Mucosa of descending colon (tissue), 3 donors: ENCODE data around the gene EVA1A. TPM values are rescaled to one million over a fixed set of nuclear protein-coding genes. Genes with fewer than 3 reads are reported as not detected.

Experiments
- ATAC-seq: fragments of 200-7000 bp; cut with Tn5 transposase; one replicate; pipeline ENCODE4 v1.9.1; 2020; ENCODE audit warnings: mild to moderate bottlenecking, moderate library complexity
- DNase-seq, 3 donors: peaks; one replicate each; pipeline ENCODE4 v3.0.0-alpha.2; 2020
- H3K36me3 ChIP-seq: fragments of 200-600 bp; one replicate; pipeline ENCODE4 v1.8.0; 2021; ENCODE audit warnings: low read depth, mild to moderate bottlenecking
- H3K4me1 ChIP-seq: fragments of 200-600 bp; one replicate; pipeline ENCODE4 v1.8.0; 2021; ENCODE audit warnings: low read depth, mild to moderate bottlenecking
- H3K4me3 ChIP-seq: fragments of 200-600 bp; one replicate; pipeline ENCODE4 v1.8.0; 2021; ENCODE audit warnings: mild to moderate bottlenecking
- H3K9me3 ChIP-seq: fragments of 200-600 bp; one replicate; pipeline ENCODE4 v1.8.0; 2021; ENCODE audit warnings: mild to moderate bottlenecking
- intact Hi-C, 2 donors: fragments of 100-400 bp; cut with DNase I in 1 of 2; cut with micrococcal nuclease in 1 of 2; formaldehyde crosslinking; loops; one replicate each; pipeline versions ENCODE4 v1.11.0 to v1.11.1; 2022; cut with DNase I, micrococcal nuclease
- total RNA-seq, 3 donors: library from RNA; stranded (reverse); fragmentation: NEBNext Ultra II Directional in 2 of 3; extraction: Animal tissue kit (Norgen Biotek cat#: 25700) in 2 of 3; gene quantifications; one replicate each; pipeline versions ENCODE4 v1.2.1 to v1.2.4, GENCODE V29; 2021 to 2023
- TF ChIP-seq, protein P1 (sequence below): fragments of 200-600 bp; IDR thresholded peaks from one replicate; pipeline ENCODE4 v1.8.0; 2022; ENCODE audit warnings: antibody characterized with exemption, mild to moderate bottlenecking
- donor health status: DM: no; HTN: no; CAD: no; lungs with moderate emphysema.
- donor health status: DM: no; HTN: no; CAD: no.
- donor health status: DM: no; HTN: yes; CAD: no.

The EVA1A gene
- total RNA-seq, 3 donors from 2014 or later, result 0.72 to 1.3 TPM; not detected in 1

DNA sequence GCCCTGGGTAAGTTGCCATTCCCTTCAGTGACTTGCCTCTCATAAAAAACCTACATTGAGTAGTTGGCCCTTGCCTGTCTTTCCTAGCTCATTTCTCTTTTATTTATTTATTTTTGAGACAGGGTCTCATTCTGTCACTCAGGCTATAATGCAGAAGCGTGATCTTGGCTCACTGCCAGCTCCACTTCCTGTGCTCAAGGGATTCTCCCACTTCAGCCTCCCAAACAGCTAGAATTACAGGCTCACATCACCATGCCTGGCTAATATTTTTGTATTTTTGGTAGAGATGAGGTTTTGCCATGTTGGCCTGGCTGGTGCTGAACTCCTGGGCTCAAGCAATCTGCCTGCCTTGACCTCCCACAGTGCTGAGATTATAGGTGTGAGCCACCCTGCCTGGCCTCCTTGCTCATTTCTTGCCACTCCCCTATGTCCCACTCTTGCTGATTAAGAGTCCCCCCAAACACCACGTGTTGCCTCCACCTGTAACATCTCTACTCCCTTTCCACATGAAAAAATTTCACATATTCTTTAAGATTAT lies 12.6 kb downstream of the EVA1A start:
- no peaks in the 10 kb centered on the region for H3K9me3 ChIP-seq
- H3K4me1 ChIP-seq, result no peaks in the 10 kb centered on the region
- no peak for DNase-seq
- no peaks in the 10 kb centered on the region for H3K36me3 ChIP-seq
- TF ChIP-seq, protein P1, sequence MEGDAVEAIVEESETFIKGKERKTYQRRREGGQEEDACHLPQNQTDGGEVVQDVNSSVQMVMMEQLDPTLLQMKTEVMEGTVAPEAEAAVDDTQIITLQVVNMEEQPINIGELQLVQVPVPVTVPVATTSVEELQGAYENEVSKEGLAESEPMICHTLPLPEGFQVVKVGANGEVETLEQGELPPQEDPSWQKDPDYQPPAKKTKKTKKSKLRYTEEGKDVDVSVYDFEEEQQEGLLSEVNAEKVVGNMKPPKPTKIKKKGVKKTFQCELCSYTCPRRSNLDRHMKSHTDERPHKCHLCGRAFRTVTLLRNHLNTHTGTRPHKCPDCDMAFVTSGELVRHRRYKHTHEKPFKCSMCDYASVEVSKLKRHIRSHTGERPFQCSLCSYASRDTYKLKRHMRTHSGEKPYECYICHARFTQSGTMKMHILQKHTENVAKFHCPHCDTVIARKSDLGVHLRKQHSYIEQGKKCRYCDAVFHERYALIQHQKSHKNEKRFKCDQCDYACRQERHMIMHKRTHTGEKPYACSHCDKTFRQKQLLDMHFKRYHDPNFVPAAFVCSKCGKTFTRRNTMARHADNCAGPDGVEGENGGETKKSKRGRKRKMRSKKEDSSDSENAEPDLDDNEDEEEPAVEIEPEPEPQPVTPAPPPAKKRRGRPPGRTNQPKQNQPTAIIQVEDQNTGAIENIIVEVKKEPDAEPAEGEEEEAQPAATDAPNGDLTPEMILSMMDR, result no peak
- ATAC-seq, result no peak
- intact Hi-C loops, result no loop called here
- no peak overlapping the region for H3K4me3 ChIP-seq

DNA sequence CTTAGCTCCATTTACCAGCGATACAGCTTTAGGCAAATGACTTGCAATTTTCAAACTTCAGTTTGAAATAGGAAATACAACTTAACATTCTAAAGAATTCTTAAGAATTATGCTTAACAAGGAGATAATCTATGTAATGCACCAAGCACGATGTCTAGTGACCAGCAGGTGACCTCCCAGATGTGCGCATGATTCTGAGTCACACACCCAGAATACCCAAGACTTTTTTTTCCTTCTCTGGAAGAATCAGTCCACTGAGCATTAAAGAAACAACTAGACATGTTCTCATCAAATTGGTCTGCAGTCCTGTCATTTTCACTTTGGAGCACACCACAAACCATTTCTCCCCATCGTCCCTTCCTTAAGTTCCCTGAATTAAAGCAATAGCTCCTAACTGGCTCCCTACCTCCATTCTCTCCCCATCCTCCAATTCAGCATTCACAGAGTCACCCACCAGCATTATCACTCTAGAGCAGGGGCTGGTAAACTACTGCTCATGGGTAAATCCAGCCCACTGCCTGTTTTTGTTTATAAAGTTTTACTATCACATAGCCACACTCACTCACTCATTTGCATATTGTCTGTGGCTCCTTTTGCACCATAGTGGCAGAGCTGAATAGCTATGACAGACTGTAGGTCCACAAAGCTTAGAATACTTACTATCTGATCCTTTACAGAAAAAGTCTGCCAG lies 13.2 kb downstream of the EVA1A start:
- H3K4me1 ChIP-seq, result no peaks in the 10 kb centered on the region
- intact Hi-C loops, result no loop called here
- TF ChIP-seq, protein P1, result no peak
- no peaks in the 10 kb centered on the region for H3K9me3 ChIP-seq
- no peaks in the 10 kb centered on the region for H3K36me3 ChIP-seq
- ATAC-seq (no peak), DNase-seq (no peak)
- no peak overlapping the region for H3K4me3 ChIP-seq

DNA sequence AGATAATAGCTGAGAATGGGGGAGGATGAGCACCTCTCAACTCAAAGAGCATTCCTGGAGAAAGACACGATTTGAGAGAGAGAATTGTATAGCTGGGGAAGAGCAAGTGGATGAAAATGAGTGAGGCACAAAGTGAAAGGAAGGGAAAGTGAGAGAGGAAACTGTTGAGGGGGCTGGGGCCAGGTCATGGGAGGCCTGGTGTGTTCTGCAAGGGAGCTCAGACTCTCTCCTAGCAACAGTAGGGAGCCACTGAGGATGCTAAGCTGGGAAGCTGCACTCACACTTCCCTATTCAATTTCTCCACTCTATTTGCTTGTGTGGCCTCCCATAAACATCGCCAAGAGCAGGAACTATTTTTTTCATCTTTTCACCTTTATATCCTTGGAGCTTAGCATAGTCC lies 14.8 kb downstream of the EVA1A start:
- no peak for ATAC-seq
- H3K4me1 ChIP-seq, result no peaks in the 10 kb centered on the region
- intact Hi-C loops, result no loop called here
- no peaks in the 10 kb centered on the region for H3K36me3 ChIP-seq
- H3K9me3 ChIP-seq, result no peaks in the 10 kb centered on the region
- H3K4me3 ChIP-seq, result no peak overlapping the region
- DNase-seq, result no peak
- TF ChIP-seq, protein P1, result no peak

DNA sequence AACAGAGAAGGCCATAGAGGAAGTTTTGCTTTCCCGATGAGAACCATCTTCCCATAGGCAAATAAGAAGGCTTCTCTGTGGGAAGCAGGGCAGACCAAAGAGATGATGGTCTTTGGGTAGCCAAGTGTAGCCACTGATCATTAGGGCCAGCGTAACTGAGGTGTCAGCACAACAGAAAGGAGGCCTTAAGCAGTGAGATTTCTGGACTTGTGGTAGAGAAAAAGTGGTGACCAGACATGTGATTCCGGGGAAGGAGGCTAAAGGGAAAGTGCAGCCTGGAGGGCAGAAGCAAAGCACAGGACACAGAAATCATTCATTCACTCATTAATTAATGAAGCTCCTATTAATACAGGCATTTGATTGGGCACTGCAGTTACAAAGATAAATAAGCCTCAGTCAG lies 15.4 kb downstream of the EVA1A start:
- Histone ChIP-seq H3K4me1 (no peaks in the 10 kb centered on the region), H3K4me3 (no peak overlapping the region), H3K9me3 (no peaks in the 10 kb centered on the region), H3K36me3 (no peaks in the 10 kb centered on the region)
- no peak for ATAC-seq
- intact Hi-C loops, result no loop called here
- DNase-seq, result no peak
- TF ChIP-seq, protein P1, result no peak

DNA sequence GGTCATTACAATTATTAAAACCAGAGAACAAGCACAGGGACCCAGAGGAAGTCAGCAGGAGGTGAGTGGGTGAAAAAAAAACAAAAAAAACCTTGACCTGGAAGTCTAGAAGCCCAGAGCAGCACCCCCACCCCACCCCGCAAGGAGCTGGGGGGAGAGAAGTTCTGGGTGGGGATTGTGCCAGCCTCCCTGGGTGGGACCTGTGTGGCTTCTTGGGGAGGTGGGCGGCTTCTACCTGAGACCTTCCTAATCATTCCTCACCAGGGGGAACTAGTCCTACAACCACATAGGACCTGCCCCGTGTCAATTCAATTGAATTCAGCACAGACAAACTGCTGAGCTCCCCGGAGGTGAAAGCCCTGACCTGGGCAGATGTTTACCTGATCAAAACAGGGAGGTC lies 17.3 kb downstream of the EVA1A start:
- no peak for ATAC-seq
- Histone ChIP-seq H3K36me3 (no peaks in the 10 kb centered on the region), H3K9me3 (no peaks in the 10 kb centered on the region), H3K4me3 (no peak overlapping the region), H3K4me1 (no peaks in the 10 kb centered on the region)
- TF ChIP-seq, protein P1, result no peak
- intact Hi-C loops, result no loop called here
- no peak for DNase-seq
